SK-N-SH (cell line): ENCODE data around the gene TAS1R3. TPM values are rescaled to one million over a fixed set of nuclear protein-coding genes. Genes with fewer than 3 reads are reported as not detected.

ENCODE experiments used
- CTCF ChIA-PET: fragments of 300-600, 350-600 bp; formaldehyde crosslinking; extraction: SDS; loops from one replicate; lab custom pipeline; 2021; lab: Yijun Ruan, JAX
- POLR2A ChIA-PET: fragments of 350-600 bp; sonication (Branson Sonifier 250); formaldehyde crosslinking; extraction: SDS; loops from one replicate; lab custom pipeline; 2020; ENCODE audit warnings: antibody characterized with exemption, inconsistent platforms; lab: Yijun Ruan, JAX
- DNase-seq: peaks from one replicate; pipeline ENCODE4 v3.0.0; 2012
- H2AFZ ChIP-seq: fragments of 200-600 bp; sonication (generic); 2 replicates; pipeline ENCODE4 v1.8.1; 2016; ENCODE audit warnings: antibody characterized with exemption, mild to moderate bottlenecking, low read depth
- H3F3A ChIP-seq: fragments of 200-600 bp; sonication (generic); replicated peaks from 2 replicates; pipeline ENCODE3; 2016; ENCODE audit warnings: antibody characterized with exemption, mild to moderate bottlenecking; ENCODE audit not compliant: insufficient read depth
- H3K27ac ChIP-seq, 2 experiments: fragments of 200-500 bp in 1 of 2; fragments of 200-600 bp in 1 of 2; sonication (Bioruptor generic) in 1 of 2; sonication (generic), shearing (Covaris generic) in 1 of 2; 2 replicates each; pipeline versions ENCODE4 v1.5.1 to v1.6.1; 2014 to 2016; ENCODE audit warnings: low read depth in 2 of 2, inconsistent platforms in 1 of 2, low read length in 1 of 2, mild to moderate bottlenecking in 1 of 2, mixed read lengths in 1 of 2
- H3K27me3 ChIP-seq: fragments of 200-600 bp; sonication (generic), shearing (Covaris generic); 2 replicates; pipeline ENCODE4 v1.6.1; 2016; ENCODE audit warnings: mixed run types; ENCODE audit not compliant: insufficient read depth
- H3K36me3 ChIP-seq, 2 experiments: fragments of 200-500 bp in 1 of 2; fragments of 200-600 bp in 1 of 2; sonication (Bioruptor generic) in 1 of 2; sonication (generic) in 1 of 2; replicated peaks in 1 of 2; 2 replicates each; pipeline versions ENCODE3 to v1.5.1; 2014 to 2016; ENCODE audit warnings: low read length in 1 of 2, mild to moderate bottlenecking in 1 of 2; ENCODE audit not compliant: insufficient read depth in 2 of 2, control insufficient read depth in 1 of 2
- H3K4me1 ChIP-seq, 2 experiments: fragments of 200-500 bp in 1 of 2; fragments of 200-600 bp in 1 of 2; sonication (Bioruptor generic) in 1 of 2; sonication (generic), shearing (Covaris generic) in 1 of 2; 2 replicates each; pipeline versions ENCODE4 v1.5.1 to v1.6.1; 2014 to 2016; ENCODE audit warnings: low read depth in 1 of 2, low read length in 1 of 2, mixed run types in 1 of 2; ENCODE audit not compliant: insufficient read depth in 2 of 2, control insufficient read depth in 1 of 2
- H3K4me2 ChIP-seq: fragments of 200-600 bp; sonication (generic), shearing (Covaris generic); 2 replicates; pipeline ENCODE4 v1.6.1; 2017; ENCODE audit warnings: mixed run types
- H3K4me3 ChIP-seq, 2 experiments: fragments of 200-500 bp in 1 of 2; fragments of 200-600 bp in 1 of 2; sonication (Bioruptor generic) in 1 of 2; sonication (generic), shearing (Covaris generic) in 1 of 2; 2 replicates each; pipeline versions ENCODE4 v1.5.1 to v1.8.1; 2014 to 2016; ENCODE audit warnings: low read depth in 2 of 2, inconsistent platforms in 1 of 2, low read length in 1 of 2, mild to moderate bottlenecking in 1 of 2, mixed read lengths in 1 of 2, moderate library complexity in 1 of 2
- H3K79me2 ChIP-seq: fragments of 200-600 bp; sonication (generic); 2 replicates; pipeline ENCODE4 v1.8.1; 2017; ENCODE audit warnings: mild to moderate bottlenecking; ENCODE audit not compliant: insufficient read depth
- H3K9ac ChIP-seq: fragments of 200-600 bp; sonication (generic); 2 replicates; pipeline ENCODE4 v1.6.1; 2017; ENCODE audit warnings: mixed run types
- H3K9me2 ChIP-seq: fragments of 200-600 bp; sonication (generic); 2 replicates; pipeline ENCODE4 v1.6.1; 2017; ENCODE audit warnings: mixed run types
- H3K9me3 ChIP-seq: fragments of 200-600 bp; sonication (generic); 2 replicates; pipeline ENCODE4 v1.6.1; 2017; ENCODE audit warnings: mixed run types, mild to moderate bottlenecking, moderate library complexity
- H4K20me1 ChIP-seq: fragments of 200-600 bp; sonication (generic); 2 replicates; pipeline ENCODE4 v1.6.1; 2017; ENCODE audit warnings: mild to moderate bottlenecking, mixed run types; ENCODE audit not compliant: insufficient read depth
- ELF1 ChIP-seq: IDR thresholded peaks from 2 replicates; pipeline ENCODE4 v1.4.0; 2012
- EZH2phosphoT487 ChIP-seq: fragments of 200-600 bp; sonication (generic); IDR thresholded peaks from 2 replicates; pipeline ENCODE4 v1.6.1; 2017; ENCODE audit warnings: low read depth, mixed run types, mild to moderate bottlenecking, antibody characterized with exemption, moderate library complexity, borderline replicate concordance
- FOSL2 ChIP-seq: IDR thresholded peaks from 2 replicates; pipeline ENCODE4 v1.4.0; 2012; ENCODE audit warnings: low read depth, mild to moderate bottlenecking, moderate library complexity, borderline replicate concordance
- GATA2 ChIP-seq: sonication (generic); formaldehyde crosslinking; IDR thresholded peaks from 2 replicates; pipeline ENCODE4 v1.5.0; 2020; ENCODE audit warnings: mild to moderate bottlenecking, missing genetic modification reagents
- NFIC ChIP-seq: IDR thresholded peaks from 2 replicates; pipeline ENCODE4 v1.4.0; 2012; ENCODE audit warnings: borderline replicate concordance
- PBX3 ChIP-seq: IDR thresholded peaks from 2 replicates; pipeline ENCODE4; 2012
- POLR2AphosphoS5 ChIP-seq: IDR thresholded peaks from 2 replicates; pipeline ENCODE4 v1.6.1; 2012; ENCODE audit warnings: low read depth, low read length
- REST ChIP-seq: IDR thresholded peaks from 2 replicates; pipeline ENCODE4 v1.6.1; 2012; ENCODE audit warnings: mild to moderate bottlenecking, low read depth, low read length, moderate library complexity
- TEAD4 ChIP-seq: IDR thresholded peaks from 2 replicates; pipeline ENCODE4 v1.4.0; 2012; ENCODE audit warnings: mild to moderate bottlenecking, borderline replicate concordance; ENCODE audit not compliant: insufficient read depth
- USF1 ChIP-seq: IDR thresholded peaks from 2 replicates; pipeline ENCODE4 v1.4.0; 2012; ENCODE audit warnings: low read depth, borderline replicate concordance
- USF2 ChIP-seq: fragments of 150-350 bp; IDR thresholded peaks from 2 replicates; pipeline ENCODE4 v1.6.1; 2017; ENCODE audit warnings: antibody characterized with exemption, low read length, low read depth, borderline replicate concordance
- YY1 ChIP-seq: IDR thresholded peaks from 2 replicates; pipeline ENCODE4 v1.4.0; 2012; ENCODE audit warnings: low read depth, mild to moderate bottlenecking
- WGBS: methylation state at CpG from one replicate; pipeline ENCODE4 v1.1.6; 2017; ENCODE audit warnings: low lambda C conversion rate; 5-methylcytosine and 5-hydroxymethylcytosine counted together
- polyA plus RNA-seq, 3 experiments: library from polyadenylated mRNA; depleted of rRNA; stranded (reverse); fragments of >200 nt; gene quantifications; 2 replicates each; pipeline ENCODE4 v1.2.3, GENCODE V29; 2012

Gene TAS1R3
- polyA plus RNA-seq, 1 of the 3 experiments (the other 2 are of a cell fraction) = 0.08 TPM

- H2AFZ ChIP-seq = no peak overlapping the region
- no peak for TF ChIP-seq GATA2 (CRISPR knock-in tag)
- no peak for TF ChIP-seq EZH2phosphoT487
- TF ChIP-seq TEAD4 = no peak
- TF ChIP-seq YY1 = no peak
- TF ChIP-seq FOSL2 = no peak
- TF ChIP-seq POLR2AphosphoS5 = no peak
- TF ChIP-seq PBX3 = no peak
- no peak for TF ChIP-seq REST
- no peak for TF ChIP-seq ELF1
- no peak for TF ChIP-seq USF1
- TF ChIP-seq USF2 = no peak
- no peak for TF ChIP-seq NFIC
- TF ChIP-seq, all 33 proteins: peak for 0
- no peaks in the 10 kb centered on the region for H3K9me3 ChIP-seq
- no peaks in the 10 kb centered on the region for H3K9me2 ChIP-seq
- ChIA-PET POLR2A (no interaction called here), CTCF (interaction anchor here (1.3 to 1.8 kb wide), 3 partner anchors 16 to 29 kb away, joined by 3 to 5 read pairs (median 4); no protein-coding TSS in a partner anchor)
- H3K4me1 ChIP-seq = peaks cover 4 to 20% of the 10 kb centered on the region in 2 experiments; a peak in 2 of 4 replicates
- H3K9ac ChIP-seq = no peak overlapping the region
- no peak overlapping the region for H3K27ac ChIP-seq
- H4K20me1 ChIP-seq = peaks cover 55% of the 10 kb centered on the region
- DNase-seq = no peak
- peaks cover 14% of the 10 kb centered on the region for H3F3A ChIP-seq
- H3K4me2 ChIP-seq = no peak overlapping the region
- H3K79me2 ChIP-seq = peaks cover 84% of the 10 kb centered on the region
- H3K36me3 ChIP-seq = peaks cover 12 to 30% of the 10 kb centered on the region in 2 experiments
- WGBS = no CpG with 5 or more reads among the region's 23 CpGs
- H3K4me3 ChIP-seq = no peak overlapping the region
- H3K27me3 ChIP-seq = no peaks in the 10 kb centered on the region
These were observed 10.2 kb upstream of the TAS1R3 start for GRCh38 chr1:1320666-1321448.
